HFF-Myc (cell line): ENCODE data around the gene ANKS1B.
"Not testable (repeated sequence)": the region's sequence is repeated elsewhere in the genome, so short reads cannot be mapped to it uniquely, and the experiment has no call there.

Source experiments
- DNase-seq: peaks from one replicate; pipeline ENCODE4 v3.0.0-alpha.2; 2011; ENCODE audit warnings: low read depth; ENCODE audit errors: extremely low read depth
- H3K4me3 ChIP-seq: replicated peaks from 2 replicates; pipeline ENCODE4 v1.5.1; 2011; ENCODE audit warnings: low read depth, mild to moderate bottlenecking, control low read depth, low read length
- CTCF ChIP-seq: IDR thresholded peaks from 2 replicates; pipeline ENCODE4 v1.5.1; 2012; ENCODE audit warnings: mild to moderate bottlenecking, low read depth, low read length, control low read depth; ENCODE audit errors: missing control alignments

ANKS1B gene

GRCh38 chr12:99260456-99260996, 724.2 kb downstream of the ANKS1B start:
- no peak for TF ChIP-seq CTCF
- no peak overlapping the region for H3K4me3 ChIP-seq
- DNase-seq: no peak

GRCh38 chr12:99259040-99259934, 725.4 kb downstream of the ANKS1B start:
- H3K4me3 ChIP-seq: no peak overlapping the region
- DNase-seq: no peak
- TF ChIP-seq CTCF: no peak

GRCh38 chr12:99257672-99258071, 727.1 kb downstream of the ANKS1B start:
- H3K4me3 ChIP-seq: no peak overlapping the region
- no peak for DNase-seq

GRCh38 chr12:99253068-99253467, 731.7 kb downstream of the ANKS1B start:
- no peak for TF ChIP-seq CTCF
- H3K4me3 ChIP-seq: no peak overlapping the region
- DNase-seq: no peak

More at GRCh38 chr12:99257672-99258071, 727.1 kb downstream of the ANKS1B start:
- no peak for TF ChIP-seq CTCF

- DNase-seq: no peak
- no peak overlapping the region for H3K4me3 ChIP-seq
- no peak for TF ChIP-seq CTCF
These were observed 734.6 kb downstream of the ANKS1B start for GRCh38 chr12:99250091-99250490.

GRCh38 chr12:99249543-99249942, 735.2 kb downstream of the ANKS1B start:
- no peak overlapping the region for H3K4me3 ChIP-seq
- TF ChIP-seq CTCF: no peak
- DNase-seq: no peak

- H3K4me3 ChIP-seq, DNase-seq: not testable (repeated sequence)
These were observed 746.7 kb downstream of the ANKS1B start for GRCh38 chr12:99237907-99238538.
